HAP-1 (cell line): ENCODE data around the gene MMP25.
"Not testable (repeated sequence)": the region's sequence is repeated elsewhere in the genome, so short reads cannot be mapped to it uniquely, and the experiment has no call there.

Source experiments
- DNase-seq, 2 experiments: peaks; one replicate each; pipeline ENCODE4 v3.0.0-alpha.2; 2016 to 2020; ENCODE audit warnings: low spot score in 2 of 2
- H3K27me3 ChIP-seq: fragments of 250-450 bp; sonication (Bioruptor Pico); 2 replicates; pipeline ENCODE4 v1.5.1; 2020; ENCODE audit warnings: low read depth, mild to moderate bottlenecking, moderate library complexity
- H3K36me3 ChIP-seq: fragments of 250-450 bp; sonication (Bioruptor Pico); replicated peaks from 2 replicates; pipeline ENCODE4 v1.5.1; 2020; ENCODE audit warnings: mild to moderate bottlenecking
- H3K4me1 ChIP-seq: fragments of 250-450 bp; sonication (Bioruptor Pico); 2 replicates; pipeline ENCODE4 v1.5.1; 2020; ENCODE audit warnings: mild to moderate bottlenecking
- H3K4me3 ChIP-seq: fragments of 250-450 bp; sonication (Bioruptor Pico); 2 replicates; pipeline ENCODE4 v1.5.1; 2020; ENCODE audit warnings: mild to moderate bottlenecking, moderate library complexity
- H3K9me3 ChIP-seq: fragments of 250-450 bp; sonication (Bioruptor Pico); 2 replicates; pipeline ENCODE4 v1.5.1; 2020; ENCODE audit warnings: mild to moderate bottlenecking, moderate library complexity
- in situ Hi-C: fragments of 300-500 bp; cut with MboI; formaldehyde crosslinking; loops from 3 replicates; pipeline ENCODE4 v1.14.3; 2020; ENCODE audit warnings: low sequenced_read_pairs, inconsistent platforms, mixed read lengths

The MMP25 gene

DNA sequence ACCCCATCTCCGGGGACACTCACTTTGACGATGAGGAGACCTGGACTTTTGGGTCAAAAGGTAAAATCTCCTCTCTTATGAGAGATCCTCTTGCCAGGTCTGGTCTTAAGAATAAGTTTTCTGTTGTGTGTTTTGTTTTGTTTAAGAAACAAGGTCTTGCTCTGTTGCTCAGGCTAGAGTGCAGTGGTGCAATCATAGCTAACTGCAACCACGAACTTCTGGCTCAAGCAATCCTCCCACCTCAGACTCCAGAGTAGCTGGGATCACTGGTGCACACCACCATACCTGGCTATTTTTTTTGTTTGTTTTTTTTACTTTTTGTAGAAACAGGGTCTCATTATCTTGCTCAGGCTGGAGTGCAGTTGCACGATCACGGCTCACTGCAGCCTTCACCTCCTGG, 4.1 kb downstream of the MMP25 start:
- H3K36me3 ChIP-seq, result no peaks in the 10 kb centered on the region; the same call in 1 of the 2 replicates
- H3K27me3 ChIP-seq, result peaks cover 4% of the 10 kb centered on the region; the same call in 1 of the 2 replicates
- no peaks in the 10 kb centered on the region for H3K9me3 ChIP-seq
- H3K4me3 ChIP-seq, result no peak overlapping the region
- no peak for DNase-seq
- H3K4me1 ChIP-seq, result no peaks in the 10 kb centered on the region
- in situ Hi-C loops, result no loop called here

DNA sequence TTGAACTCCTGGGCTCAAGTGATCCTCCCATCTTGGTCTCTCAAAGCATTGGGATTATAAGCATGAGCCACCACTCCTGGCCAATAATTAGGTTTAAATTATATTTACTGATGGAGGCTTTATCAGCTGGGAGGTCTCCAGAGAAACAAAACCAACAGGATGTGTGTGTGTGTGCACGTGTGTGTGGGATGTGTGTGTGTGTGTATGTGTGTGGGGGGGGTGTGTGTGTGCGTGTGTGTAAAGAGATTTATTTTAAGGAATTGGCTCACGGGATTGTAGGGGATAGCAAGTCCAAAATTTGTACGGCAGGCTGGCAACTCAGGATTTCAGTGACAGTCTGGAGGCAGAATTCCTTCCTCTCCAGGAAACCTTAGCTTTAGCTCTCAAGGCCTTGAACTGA, 4.6 kb downstream of the MMP25 start:
- no peaks in the 10 kb centered on the region for H3K9me3 ChIP-seq
- peaks cover 4% of the 10 kb centered on the region; the same call in 1 of the 2 replicates for H3K27me3 ChIP-seq
- in situ Hi-C loops, result no loop called here
- no peaks in the 10 kb centered on the region for H3K4me1 ChIP-seq
- no peak overlapping the region for H3K4me3 ChIP-seq
- DNase-seq, result no peak
- no peaks in the 10 kb centered on the region; the same call in 1 of the 2 replicates for H3K36me3 ChIP-seq

DNA sequence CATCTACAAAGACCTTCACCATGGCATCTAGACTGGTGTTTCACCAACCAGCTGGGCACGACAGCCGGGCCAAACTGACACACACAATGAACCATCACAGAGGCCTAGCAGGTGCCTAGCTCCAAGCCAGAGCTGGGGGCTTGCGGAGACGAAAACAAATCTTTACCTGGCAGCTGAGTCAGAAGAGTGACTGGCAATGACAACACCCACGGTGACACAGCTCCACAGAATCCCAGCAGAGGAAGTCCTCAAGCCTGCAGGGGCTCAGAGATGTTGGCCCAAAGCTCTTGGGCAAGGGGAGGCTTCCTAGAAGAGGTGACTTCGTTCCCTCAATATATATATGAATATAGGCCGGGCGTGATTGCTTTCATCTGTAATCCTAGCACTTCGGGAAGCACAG, 5.1 kb downstream of the MMP25 start:
- Histone ChIP-seq H3K4me3 (no peak overlapping the region), H3K27me3 (peaks cover 4% of the 10 kb centered on the region; the same call in 1 of the 2 replicates), H3K36me3 (no peaks in the 10 kb centered on the region; the same call in 1 of the 2 replicates), H3K9me3 (no peaks in the 10 kb centered on the region), H3K4me1 (no peaks in the 10 kb centered on the region)
- in situ Hi-C loops, result no loop called here
- DNase-seq, result no peak

DNA sequence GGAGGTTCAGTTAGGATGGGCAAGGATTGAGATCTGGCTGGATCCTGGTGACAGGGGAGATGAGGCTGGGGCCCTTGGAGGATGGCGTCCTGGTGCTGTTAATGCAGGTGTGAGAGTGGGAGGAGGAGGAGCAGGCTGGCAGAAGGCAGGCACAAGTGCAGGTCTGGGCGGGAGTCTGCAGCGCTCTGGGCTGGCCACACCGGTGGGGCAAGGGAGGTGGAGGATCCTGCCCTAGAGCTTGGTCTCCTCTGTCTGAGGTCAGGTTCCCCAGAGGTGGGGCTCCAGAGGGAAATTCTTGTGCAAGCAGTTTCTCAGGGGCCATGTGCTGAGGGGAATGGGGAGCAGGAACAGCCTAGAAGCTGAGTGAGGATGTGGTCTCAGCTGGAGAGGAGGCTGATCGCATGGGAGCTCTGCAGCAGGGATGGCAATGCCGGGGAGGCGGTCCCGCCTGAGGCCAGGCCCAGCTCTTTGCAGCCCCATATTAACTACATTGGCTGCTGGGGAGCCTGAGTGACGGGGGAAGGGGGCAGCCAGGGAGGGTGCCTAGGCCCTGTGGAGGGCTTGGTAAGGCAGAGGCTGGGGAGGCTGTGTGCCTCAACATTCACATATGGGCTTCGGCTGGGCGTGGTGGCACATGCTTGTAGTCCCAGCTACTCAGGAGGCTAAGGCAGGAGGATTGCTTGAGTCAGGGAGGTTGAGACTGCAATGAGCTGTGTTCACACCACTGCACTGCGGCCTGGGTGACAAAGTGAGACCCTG, 6.4 kb downstream of the MMP25 start:
- DNase-seq, H3K27me3 ChIP-seq, H3K4me1 ChIP-seq, H3K36me3 ChIP-seq, in situ Hi-C loops, H3K9me3 ChIP-seq, H3K4me3 ChIP-seq: not testable (repeated sequence)

DNA sequence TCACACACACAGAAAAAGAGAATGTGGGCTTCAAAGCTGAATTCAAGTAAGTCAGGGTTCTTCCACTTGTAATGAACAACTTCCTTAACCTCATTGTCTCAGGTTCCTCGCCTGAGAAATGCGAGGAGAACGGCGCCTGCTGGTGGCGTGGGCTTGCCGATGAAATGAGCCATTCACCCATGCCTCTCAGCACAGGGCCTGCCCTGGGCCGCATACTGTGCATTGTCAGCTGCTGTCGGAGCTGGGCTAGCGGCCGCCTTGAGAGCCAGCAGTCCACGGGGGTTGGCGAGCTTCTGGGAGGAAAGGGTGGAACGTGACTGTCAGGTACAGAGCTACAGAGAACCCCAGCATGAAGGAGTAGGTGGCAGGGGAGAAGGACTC, 7.0 kb downstream of the MMP25 start:
- H3K4me3 ChIP-seq, DNase-seq, H3K36me3 ChIP-seq, in situ Hi-C loops, H3K27me3 ChIP-seq, H3K9me3 ChIP-seq, H3K4me1 ChIP-seq: not testable (repeated sequence)

DNA sequence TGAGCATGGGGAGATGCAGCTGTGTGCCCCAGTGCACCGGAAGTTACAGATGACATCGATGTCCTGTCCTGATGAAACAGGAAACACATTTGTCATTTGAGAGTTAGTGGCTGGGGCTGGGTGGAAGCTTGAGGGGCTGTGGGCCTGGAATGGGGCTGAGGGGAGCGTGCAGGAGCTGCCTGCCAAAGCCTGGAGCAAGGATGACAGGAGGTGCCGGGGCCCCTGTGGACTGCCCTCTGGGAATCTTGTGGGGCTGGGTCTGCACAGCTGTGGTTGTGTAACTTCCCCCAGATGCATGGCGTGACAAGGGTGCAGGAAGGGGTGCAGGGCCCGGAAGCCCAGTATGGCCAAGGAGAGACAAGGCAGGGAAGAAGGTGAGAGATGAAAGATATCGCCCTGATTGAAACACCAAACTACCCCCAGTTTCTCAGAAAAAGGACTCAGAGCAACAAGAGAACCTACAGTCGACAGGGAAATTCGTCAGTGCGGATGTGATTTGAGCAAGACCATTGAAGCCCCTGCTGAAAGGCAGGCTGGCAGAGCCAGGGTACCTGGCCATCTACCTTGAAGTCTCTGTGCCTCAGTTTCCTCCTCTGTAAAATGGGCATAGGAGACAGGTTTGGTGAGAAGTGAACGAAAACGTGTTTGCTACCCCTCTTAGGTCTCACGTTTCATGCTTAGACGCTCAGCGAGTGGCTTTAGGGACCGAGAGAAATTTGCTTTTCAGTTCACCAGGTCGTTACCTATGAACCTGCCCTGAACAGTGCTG, 8.8 kb downstream of the MMP25 start:
- Histone ChIP-seq H3K4me3 (no peak overlapping the region), H3K36me3 (no peaks in the 10 kb centered on the region; the same call in 1 of the 2 replicates), H3K4me1 (peaks cover 7% of the 10 kb centered on the region), H3K9me3 (no peaks in the 10 kb centered on the region), H3K27me3 (no peaks in the 10 kb centered on the region)
- no peak for DNase-seq
- in situ Hi-C loops, result no loop called here

DNA sequence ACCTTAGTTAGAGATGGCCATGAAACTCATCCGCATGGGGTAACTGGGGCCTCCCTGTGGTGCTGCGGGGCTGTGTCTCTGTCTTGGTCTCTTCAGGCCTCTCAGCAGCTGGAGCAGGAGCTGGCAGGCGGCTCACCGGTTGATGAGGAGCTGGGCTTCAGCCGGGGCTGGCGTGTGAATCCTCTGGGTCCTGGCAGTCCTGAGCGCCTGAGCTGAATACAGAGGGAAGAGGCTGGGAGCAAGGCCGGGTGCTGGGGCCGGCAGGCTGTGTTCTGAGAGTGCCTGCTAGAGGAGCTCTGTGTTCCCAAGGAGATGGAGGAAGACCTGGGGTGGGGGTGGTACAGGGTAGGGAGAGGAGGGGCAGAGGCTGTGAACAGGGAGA, 9.4 kb downstream of the MMP25 start:
- H3K9me3 ChIP-seq, H3K27me3 ChIP-seq, in situ Hi-C loops, H3K4me3 ChIP-seq, DNase-seq, H3K36me3 ChIP-seq: not testable (repeated sequence)
- H3K4me1 ChIP-seq, result peaks cover 10% of the 10 kb centered on the region

DNA sequence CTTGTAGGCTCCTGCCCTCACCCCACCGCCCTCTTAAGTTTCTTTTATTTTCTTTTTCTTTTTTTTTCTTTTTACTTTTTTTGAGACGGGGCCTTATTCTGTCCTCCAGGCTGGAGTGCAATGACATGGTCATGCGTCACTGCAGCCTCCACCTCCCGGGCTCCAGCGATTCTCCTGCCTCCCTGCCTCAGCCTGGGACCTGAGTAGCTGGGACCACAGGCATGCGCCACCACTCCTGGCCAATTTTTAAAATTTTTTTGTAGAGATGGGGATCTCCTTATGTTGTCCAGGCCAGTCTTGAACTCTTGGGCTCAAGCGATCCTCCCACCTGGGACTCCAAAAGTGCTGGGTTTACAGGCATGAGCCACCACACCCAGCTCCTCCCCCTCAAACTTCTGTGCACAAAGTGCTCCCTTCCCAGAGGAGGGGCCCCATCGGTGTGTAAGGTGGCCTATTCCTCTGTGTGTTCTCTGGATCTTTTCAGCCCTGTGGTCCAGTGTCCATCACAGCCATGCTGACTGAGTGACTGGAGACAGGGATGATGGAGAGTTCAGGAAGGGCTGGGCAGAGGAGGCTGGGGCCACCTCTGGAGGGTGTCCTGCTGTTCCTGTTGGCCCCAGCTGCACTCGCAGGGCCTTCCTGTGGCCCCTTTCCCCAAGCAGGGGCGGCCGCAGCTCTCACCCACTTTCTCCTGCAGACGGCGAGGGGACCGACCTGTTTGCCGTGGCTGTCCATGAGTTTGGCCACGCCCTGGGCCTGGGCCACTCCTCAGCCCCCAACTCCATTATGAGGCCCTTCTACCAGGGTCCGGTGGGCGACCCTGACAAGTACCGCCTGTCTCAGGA, 10.2 kb downstream of the MMP25 start:
- in situ Hi-C loops, result no loop called here
- Histone ChIP-seq H3K4me1 (peaks cover 10% of the 10 kb centered on the region), H3K4me3 (no peak overlapping the region), H3K36me3 (no peaks in the 10 kb centered on the region; the same call in 1 of the 2 replicates), H3K9me3 (no peaks in the 10 kb centered on the region), H3K27me3 (no peaks in the 10 kb centered on the region)
- no peak for DNase-seq

DNA sequence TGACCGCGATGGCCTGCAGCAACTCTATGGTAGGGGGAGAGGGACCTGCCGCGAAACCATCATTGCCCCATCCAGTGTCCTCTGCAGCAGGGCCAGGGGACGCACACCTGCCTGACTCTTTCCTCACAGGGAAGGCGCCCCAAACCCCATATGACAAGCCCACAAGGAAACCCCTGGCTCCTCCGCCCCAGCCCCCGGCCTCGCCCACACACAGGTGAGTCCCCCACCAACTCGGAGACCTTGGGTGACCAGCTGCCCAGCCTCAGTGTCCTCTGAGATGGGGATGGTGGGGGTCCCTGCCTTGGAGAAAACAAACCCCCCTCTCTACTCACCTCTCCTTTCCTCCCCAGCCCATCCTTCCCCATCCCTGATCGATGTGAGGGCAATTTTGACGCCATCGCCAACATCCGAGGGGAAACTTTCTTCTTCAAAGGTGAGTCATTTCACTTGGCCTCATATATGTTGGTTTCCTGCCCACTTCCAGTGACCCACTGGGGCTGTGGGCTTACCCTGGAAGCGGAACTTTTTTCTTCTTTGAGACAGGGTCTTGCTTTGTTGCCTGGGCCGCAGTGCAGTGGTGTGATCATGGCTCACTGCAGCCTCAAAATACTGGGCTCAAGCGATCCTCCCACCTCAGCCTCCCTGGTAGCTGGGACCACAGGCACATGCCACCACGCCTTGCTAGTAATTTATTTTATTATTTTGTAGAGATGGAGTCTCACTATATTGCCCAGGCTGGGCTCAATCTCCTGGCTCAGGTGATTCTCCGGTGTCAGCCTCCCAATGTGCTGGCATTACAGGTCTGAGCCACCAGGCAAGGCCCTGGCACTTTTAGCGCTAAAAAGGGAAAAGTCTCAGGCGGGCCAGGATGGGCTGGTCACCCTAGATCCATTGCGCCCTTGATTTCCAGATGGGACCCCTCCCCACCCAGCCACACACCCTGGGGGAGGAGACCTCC, 11.1 kb downstream of the MMP25 start:
- no peak for DNase-seq
- Histone ChIP-seq H3K4me1 (peaks cover 10% of the 10 kb centered on the region), H3K36me3 (no peaks in the 10 kb centered on the region; the same call in 1 of the 2 replicates), H3K4me3 (peak overlapping the region; percentile 92), H3K27me3 (no peaks in the 10 kb centered on the region), H3K9me3 (no peaks in the 10 kb centered on the region)
- in situ Hi-C loops, result no loop called here

DNA sequence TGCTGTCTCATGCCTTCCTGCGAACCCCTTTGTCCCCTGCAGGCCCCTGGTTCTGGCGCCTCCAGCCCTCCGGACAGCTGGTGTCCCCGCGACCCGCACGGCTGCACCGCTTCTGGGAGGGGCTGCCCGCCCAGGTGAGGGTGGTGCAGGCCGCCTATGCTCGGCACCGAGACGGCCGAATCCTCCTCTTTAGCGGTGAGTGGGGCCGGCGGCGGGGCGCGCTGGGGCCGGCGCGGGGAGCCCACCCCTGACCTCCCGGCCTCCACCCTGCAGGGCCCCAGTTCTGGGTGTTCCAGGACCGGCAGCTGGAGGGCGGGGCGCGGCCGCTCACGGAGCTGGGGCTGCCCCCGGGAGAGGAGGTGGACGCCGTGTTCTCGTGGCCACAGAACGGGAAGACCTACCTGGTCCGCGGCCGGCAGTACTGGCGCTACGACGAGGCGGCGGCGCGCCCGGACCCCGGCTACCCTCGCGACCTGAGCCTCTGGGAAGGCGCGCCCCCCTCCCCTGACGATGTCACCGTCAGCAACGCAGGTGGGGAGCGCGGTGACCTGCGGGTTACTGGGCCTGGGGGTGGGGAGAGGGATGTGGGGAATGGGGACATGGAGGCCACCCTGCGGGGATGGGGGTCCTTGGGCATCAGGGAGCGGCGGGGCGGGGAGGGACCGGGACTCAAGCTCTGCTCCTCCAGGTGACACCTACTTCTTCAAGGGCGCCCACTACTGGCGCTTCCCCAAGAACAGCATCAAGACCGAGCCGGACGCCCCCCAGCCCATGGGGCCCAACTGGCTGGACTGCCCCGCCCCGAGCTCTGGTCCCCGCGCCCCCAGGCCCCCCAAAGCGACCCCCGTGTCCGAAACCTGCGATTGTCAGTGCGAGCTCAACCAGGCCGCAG, 12.0 kb downstream of the MMP25 start:
- Histone ChIP-seq H3K9me3 (no peaks in the 10 kb centered on the region), H3K4me3 (peak overlapping the region; percentile 92), H3K4me1 (peaks cover 10% of the 10 kb centered on the region), H3K27me3 (no peaks in the 10 kb centered on the region), H3K36me3 (no peaks in the 10 kb centered on the region; the same call in 1 of the 2 replicates)
- peak in 1 of 2 experiments; percentile 72 for DNase-seq
- in situ Hi-C loops, result no loop called here

DNA sequence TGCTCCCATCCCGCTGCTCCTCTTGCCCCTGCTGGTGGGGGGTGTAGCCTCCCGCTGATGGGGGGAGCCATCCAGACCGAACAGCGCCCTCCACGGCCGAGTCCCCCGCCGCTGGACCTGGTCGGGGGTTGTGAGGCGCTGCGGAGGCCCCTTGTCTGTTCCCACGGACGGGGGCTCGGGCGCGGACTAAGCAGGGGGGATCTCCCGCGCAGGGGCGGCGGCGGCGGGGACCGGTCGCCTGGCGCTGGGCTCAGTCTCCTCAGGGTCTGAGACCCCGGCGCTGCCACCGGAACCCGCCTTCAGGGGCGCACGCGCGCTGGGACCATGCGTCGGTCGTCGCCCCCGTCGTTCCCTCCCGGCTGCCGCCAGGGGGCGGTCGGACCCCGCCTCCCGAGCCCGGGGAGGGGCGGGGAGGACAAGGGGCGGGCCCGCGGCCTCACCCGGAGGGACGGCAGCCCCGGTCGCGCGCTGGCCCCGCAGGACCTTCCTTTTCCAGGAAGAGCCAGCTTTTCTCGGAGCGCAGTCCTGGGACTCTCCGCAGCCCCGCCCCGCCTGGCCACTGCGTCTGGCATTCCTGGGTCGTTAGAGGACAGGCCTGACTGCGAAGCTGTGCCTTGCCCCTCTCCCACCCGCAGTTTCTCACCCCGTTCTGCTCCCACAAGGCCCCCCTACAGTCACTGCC, 12.8 kb downstream of the MMP25 start:
- H3K4me1 ChIP-seq, result peaks cover 10% of the 10 kb centered on the region
- H3K27me3 ChIP-seq, result no peaks in the 10 kb centered on the region
- in situ Hi-C loops, result no loop called here
- peak; percentile 78 to 93 for DNase-seq
- peak overlapping the region; percentile 92 for H3K4me3 ChIP-seq
- H3K36me3 ChIP-seq, result no peaks in the 10 kb centered on the region; the same call in 1 of the 2 replicates
- no peaks in the 10 kb centered on the region for H3K9me3 ChIP-seq
